GM12891 (cell line): ENCODE measurements around the gene LRP1.

ENCODE experiments used
- POLR2A ChIP-seq: IDR thresholded peaks from 2 replicates; pipeline ENCODE4 v1.6.1; 2011; ENCODE audit warnings: low read depth, low read length, control low read depth
- POLR2AphosphoS5 ChIP-seq: IDR thresholded peaks from 2 replicates; pipeline ENCODE4 v1.6.1; 2011; ENCODE audit warnings: low read depth, low read length, control low read depth
- POU2F2 ChIP-seq: IDR thresholded peaks from 2 replicates; pipeline ENCODE4 v1.6.1; 2011; ENCODE audit warnings: low read depth, mild to moderate bottlenecking, control low read depth, low read length, moderate library complexity
- SPI1 ChIP-seq: IDR thresholded peaks from 2 replicates; pipeline ENCODE4 v1.6.1; 2011; ENCODE audit warnings: low read depth, low read length, control low read depth
- TAF1 ChIP-seq: IDR thresholded peaks from 2 replicates; pipeline ENCODE4 v1.6.1; 2011; ENCODE audit warnings: low read depth, low read length, control low read depth

GRCh38 chr12:57236201-57236924, 108.1 kb downstream of the LRP1 start:
- TF ChIP-seq POLR2A: peak; percentile 13; the same call in 1 of the 2 replicates
- no peak for TF ChIP-seq POLR2AphosphoS5
- TF ChIP-seq SPI1: peak; percentile 10; the same call in 1 of the 2 replicates
- no peak for TF ChIP-seq TAF1
- TF ChIP-seq POU2F2: no peak
